Small intestine (tissue), 7 donors: ENCODE data around the gene GRIK3. TPM values are rescaled to one million over a fixed set of nuclear protein-coding genes. Genes with fewer than 3 reads are reported as not detected.
"Not testable (repeated sequence)": the region's sequence is repeated elsewhere in the genome, so short reads cannot be mapped to it uniquely, and the experiment has no call there.

Experiments
- DNase-seq, 2 donors: peaks; one replicate each; pipeline versions ENCODE4 v3.0.0 to v3.0.0-alpha.2; 2013
- FAIRE-seq: peaks from 2 replicates; lab custom pipeline; 2012; peaks lifted over from hg19 to GRCh38; lab: Jason Lieb, UNC
- H3K27ac ChIP-seq, 3 donors: one replicate each; pipeline ENCODE4 v1.5.1; 2013; ENCODE audit warnings: low read length in 2 of 3, mild to moderate bottlenecking in 2 of 3, control low read depth in 1 of 3, inconsistent platforms in 1 of 3, low read depth in 1 of 3, moderate library complexity in 1 of 3
- H3K27me3 ChIP-seq, 3 donors: one replicate each; pipeline ENCODE4 v1.6.1; 2013; ENCODE audit warnings: low read length in 3 of 3, inconsistent platforms in 1 of 3; ENCODE audit not compliant: control insufficient read depth in 3 of 3, insufficient read depth in 3 of 3
- H3K36me3 ChIP-seq, 3 donors: one replicate each; pipeline ENCODE4 v1.6.1; 2013; ENCODE audit warnings: low read length in 3 of 3, inconsistent platforms in 1 of 3, low read depth in 1 of 3, mild to moderate bottlenecking in 1 of 3, moderate library complexity in 1 of 3; ENCODE audit not compliant: control insufficient read depth in 3 of 3, insufficient read depth in 2 of 3
- H3K4me1 ChIP-seq, 3 donors: one replicate each; pipeline ENCODE4 v1.6.1; 2013; ENCODE audit warnings: low read length in 2 of 3, inconsistent platforms in 1 of 3, low read depth in 1 of 3, mild to moderate bottlenecking in 1 of 3, moderate library complexity in 1 of 3; ENCODE audit not compliant: control insufficient read depth in 3 of 3, insufficient read depth in 2 of 3
- H3K4me3 ChIP-seq, 3 donors: one replicate each; pipeline ENCODE4 v1.5.1; 2013; ENCODE audit warnings: low read length in 3 of 3, control low read depth in 1 of 3, inconsistent platforms in 1 of 3, low read depth in 1 of 3, mild to moderate bottlenecking in 1 of 3, moderate library complexity in 1 of 3
- H3K9me3 ChIP-seq, 2 donors: one replicate each; pipeline ENCODE4 v1.6.1; 2013; ENCODE audit warnings: low read depth in 1 of 2, low read length in 1 of 2; ENCODE audit not compliant: control insufficient read depth in 2 of 2, insufficient read depth in 1 of 2
- WGBS, 3 donors: extraction: QIAGEN DNeasy Blood & Tissue Kit; methylation state at CpG; one replicate each; pipeline ENCODE4 v1.1.7; 2013; 5-methylcytosine and 5-hydroxymethylcytosine counted together
- polyA plus RNA-seq, 4 donors: library from polyadenylated mRNA; stranded (reverse) in 3 of 4; unstranded in 1 of 4; fragments of 200-250 nt in 3 of 4; fragments of 120-200 nt in 1 of 4; gene quantifications; one replicate each; pipeline versions ENCODE4 v1.2.1 to v1.2.3, GENCODE V29; 2013
- donor health status: healthy with polysubstance abuse.
- donor health status: control.
- donor health status: control.
- donor health status: Bipolar disorder and iron deficiency.
- donor health status: healthy.

Gene GRIK3
- polyA plus RNA-seq, 4 donors: 0.81 to 1.9 TPM; not detected in 2

DNA sequence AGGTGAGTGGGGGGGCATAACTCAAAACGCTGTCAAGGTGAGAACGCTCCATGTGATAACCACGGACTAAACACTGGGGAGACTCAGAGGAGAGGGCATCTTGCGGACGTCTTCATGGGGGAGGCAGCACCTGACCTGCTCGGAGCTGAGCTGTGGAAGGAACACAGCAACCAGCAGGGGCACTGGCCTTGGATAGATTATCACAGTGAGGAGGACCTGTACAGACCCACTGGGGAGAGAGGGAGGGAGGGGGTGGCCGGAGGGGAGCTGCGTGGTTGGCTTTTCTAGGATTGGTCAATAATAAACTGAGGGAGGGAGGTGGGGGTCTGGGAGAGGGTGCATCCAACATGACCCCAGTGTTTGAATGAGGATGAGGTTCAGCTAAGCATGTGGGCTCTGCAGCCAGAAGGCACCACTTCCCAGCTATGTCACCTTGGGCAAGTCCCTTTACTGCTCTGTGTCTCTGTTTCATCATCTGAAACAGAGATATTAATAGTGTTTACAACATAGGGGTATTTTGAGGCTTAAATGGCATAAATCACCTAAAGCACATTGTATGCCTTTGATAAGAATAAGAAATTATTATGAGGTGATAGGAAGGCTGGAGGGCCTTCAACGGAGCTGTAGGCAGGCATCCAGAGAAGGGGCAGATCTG is 123.3 kb downstream of the GRIK3 start:
- FAIRE-seq (no peak), DNase-seq (no peak)
- no peak overlapping the region for H3K27ac ChIP-seq
- 60 to 66% (median 65%) methylated on average over 9 of the region's 9 CpGs for WGBS, 3 donors
- no peak overlapping the region for H3K4me3 ChIP-seq
- peaks cover 0 to 1% (median 0%) of the 10 kb centered on the region in 3 donors for H3K27me3 ChIP-seq
- H3K4me1 ChIP-seq: no peaks in the 10 kb centered on the region
- no peaks in the 10 kb centered on the region for H3K9me3 ChIP-seq
- H3K36me3 ChIP-seq: no peaks in the 10 kb centered on the region

DNA sequence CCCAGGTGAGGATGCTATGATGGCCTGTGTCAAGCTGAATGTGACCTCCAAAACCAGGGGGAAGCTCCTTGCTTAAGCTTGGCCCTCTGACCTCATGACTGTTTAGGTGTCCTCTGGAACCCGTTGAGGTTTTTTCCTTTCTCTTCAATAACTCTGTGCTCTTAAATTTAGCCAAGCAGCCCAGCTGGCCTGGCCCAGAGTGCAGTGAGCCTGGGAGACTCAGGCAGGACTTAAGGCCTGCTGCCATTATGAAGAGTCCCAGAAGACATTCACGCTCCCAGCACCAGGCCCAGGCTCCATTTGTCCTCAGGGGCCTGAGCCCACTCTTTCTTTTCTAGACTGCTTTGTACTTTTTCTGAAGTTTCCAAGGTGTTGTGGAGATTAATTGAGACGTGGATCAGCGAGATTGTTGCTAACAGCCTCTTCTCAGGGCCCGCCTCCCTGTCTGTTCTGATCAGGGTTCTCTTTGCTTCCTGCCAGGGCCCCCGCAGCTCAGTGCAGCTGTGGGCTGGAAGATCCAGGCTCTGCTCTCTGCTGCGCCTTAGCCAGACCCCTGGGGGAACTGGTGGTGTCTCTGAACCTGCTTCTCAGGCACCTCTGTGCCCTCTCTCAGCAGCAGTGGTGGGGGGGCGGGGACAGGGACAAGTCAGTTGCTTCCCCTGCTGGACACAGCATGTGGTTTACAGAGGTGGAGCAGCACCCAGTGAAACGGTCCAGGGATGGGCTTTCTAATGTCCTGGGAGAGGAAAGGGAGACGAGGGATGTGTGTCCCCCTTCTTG is 124.2 kb downstream of the GRIK3 start:
- Histone ChIP-seq H3K4me1 (no peaks in the 10 kb centered on the region), H3K4me3 (no peak overlapping the region), H3K27me3 (peaks cover 0 to 2% (median 0%) of the 10 kb centered on the region in 3 donors), H3K9me3 (no peaks in the 10 kb centered on the region), H3K36me3 (no peaks in the 10 kb centered on the region), H3K27ac (no peak overlapping the region)
- 34 to 47% (median 45%) methylated on average over 10 of the region's 10 CpGs for WGBS, 3 donors
- DNase-seq (no peak), FAIRE-seq (no peak)

DNA sequence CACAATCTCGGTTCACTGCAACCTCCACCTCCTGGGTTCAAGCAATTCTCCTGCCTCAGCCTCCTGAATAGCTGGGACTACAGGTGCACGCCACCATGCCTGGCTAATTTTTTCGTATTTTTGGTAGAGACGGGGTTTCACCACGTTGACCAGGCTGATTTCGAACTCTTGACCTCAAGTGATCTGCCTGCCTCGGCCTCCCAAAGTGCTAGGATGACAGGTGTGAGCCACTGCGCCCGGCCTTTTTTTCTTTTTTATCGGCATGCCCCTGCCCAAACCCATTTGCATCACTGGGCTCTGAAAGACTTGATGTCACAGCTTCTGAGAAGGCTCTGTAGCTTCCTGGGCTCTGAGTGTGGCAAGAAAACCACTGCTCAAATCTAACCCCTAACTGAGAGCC is 125.0 kb downstream of the GRIK3 start:
- not testable (repeated sequence) for FAIRE-seq, H3K27me3 ChIP-seq, H3K27ac ChIP-seq, DNase-seq, H3K9me3 ChIP-seq, H3K4me1 ChIP-seq, H3K36me3 ChIP-seq, H3K4me3 ChIP-seq
- whole genome bisulfite sequencing, 3 donors: 76 to 85% (median 80%) methylated on average over 10 of the region's 10 CpGs

DNA sequence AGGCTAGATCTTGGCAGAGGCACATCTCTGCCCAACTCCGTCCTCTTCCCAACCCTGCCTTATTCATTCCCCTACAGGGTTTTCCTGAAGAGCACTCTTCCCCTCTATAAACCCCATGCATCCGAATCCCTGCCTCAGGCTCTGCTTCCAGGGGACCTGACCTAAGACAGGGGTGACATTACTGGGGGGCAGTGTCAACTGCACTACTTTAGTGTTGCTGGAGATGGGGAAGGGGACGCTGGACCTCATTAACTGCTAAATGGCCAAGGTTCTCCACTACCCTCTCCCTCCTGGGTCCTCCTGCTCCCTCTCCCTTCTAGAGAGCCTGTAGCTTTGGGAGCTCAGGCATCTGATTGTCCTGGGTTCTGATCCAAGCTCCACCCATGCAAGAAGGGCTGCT is 126.2 kb downstream of the GRIK3 start:
- Histone ChIP-seq H3K4me1 (no peaks in the 10 kb centered on the region), H3K27me3 (peaks cover 0 to 2% (median 0%) of the 10 kb centered on the region in 3 donors), H3K27ac (no peak overlapping the region), H3K9me3 (no peaks in the 10 kb centered on the region), H3K4me3 (no peak overlapping the region), H3K36me3 (no peaks in the 10 kb centered on the region)
- FAIRE-seq (no peak), DNase-seq (no peak)
- 63 to 69% (median 66%) methylated on average over 3 of the region's 3 CpGs for WGBS, 3 donors

DNA sequence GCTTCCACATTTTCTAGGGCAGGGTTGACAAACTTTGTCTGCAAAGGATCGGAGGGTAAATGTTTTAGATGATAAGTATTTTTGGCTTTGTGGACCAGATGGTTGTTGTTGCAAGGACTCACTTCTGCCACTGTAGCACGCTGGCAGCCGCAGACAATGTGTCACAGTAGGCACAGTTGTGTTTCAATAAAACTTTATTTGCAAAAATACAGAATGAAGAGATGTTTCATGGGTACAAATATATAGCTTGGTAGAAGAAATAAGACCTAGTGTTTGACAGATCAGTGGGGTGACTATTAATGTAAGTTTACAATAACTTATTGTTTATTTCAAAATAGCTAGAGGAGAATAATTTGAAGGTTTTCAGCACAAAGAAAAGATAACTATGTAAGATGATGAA is 127.8 kb downstream of the GRIK3 start:
- Histone ChIP-seq H3K4me3 (no peak overlapping the region), H3K27ac (no peak overlapping the region), H3K4me1 (no peaks in the 10 kb centered on the region), H3K9me3 (no peaks in the 10 kb centered on the region), H3K27me3 (peaks cover 0 to 2% (median 0%) of the 10 kb centered on the region in 3 donors), H3K36me3 (no peaks in the 10 kb centered on the region)
- DNase-seq: no peak
- no peak for FAIRE-seq
- WGBS, 3 donors: 56 to 70% (median 69%) methylated on average over 3 of the region's 3 CpGs

DNA sequence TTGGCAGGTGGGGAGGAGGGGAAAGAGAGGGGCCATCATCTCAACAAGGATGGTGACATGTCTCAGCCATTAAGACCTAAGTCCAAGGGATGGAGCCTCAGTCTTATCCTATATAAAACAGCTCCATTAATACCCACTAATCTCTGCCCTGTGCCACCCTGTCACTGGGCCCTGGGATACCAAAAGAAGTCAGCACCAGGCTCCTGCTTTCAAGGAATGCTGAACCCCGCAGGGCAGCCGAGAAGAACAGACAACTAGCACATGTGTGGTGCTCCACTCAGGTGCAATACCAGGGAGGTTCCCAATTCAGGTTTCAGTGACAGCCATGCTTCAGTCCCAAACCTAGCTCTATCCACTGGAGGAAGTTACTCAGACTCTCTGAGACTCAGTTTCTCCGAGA is 128.4 kb downstream of the GRIK3 start:
- Histone ChIP-seq H3K36me3 (no peaks in the 10 kb centered on the region), H3K27ac (no peak overlapping the region), H3K4me3 (no peak overlapping the region), H3K9me3 (no peaks in the 10 kb centered on the region), H3K27me3 (peaks cover 0 to 2% (median 0%) of the 10 kb centered on the region in 3 donors), H3K4me1 (no peaks in the 10 kb centered on the region)
- FAIRE-seq (no peak), DNase-seq (no peak)
- WGBS, 3 donors: 76 to 83% (median 77%) methylated on average over 3 of the region's 3 CpGs

DNA sequence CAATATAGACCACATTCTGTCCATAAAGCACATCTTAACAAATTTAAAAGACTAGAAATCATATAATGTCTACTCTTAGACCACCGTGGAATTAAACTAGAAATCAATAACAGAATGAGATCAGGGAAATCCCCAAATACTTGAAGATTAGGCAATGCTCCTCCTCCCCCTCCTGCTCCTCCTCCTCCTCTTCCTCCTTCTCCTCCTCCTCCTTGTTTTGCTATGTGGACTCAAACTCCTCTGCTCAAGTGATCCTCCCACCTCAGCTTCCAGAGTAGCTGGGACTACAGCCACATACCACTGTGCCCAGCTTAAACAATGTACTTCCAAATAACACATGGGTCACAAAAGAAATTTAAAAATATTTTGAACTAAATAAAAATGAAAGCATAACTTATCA is 134.2 kb downstream of the GRIK3 start:
- no peaks in the 10 kb centered on the region for H3K36me3 ChIP-seq
- H3K27ac ChIP-seq: no peak overlapping the region
- H3K4me3 ChIP-seq: no peak overlapping the region
- DNase-seq (no peak), FAIRE-seq (no peak)
- H3K27me3 ChIP-seq: no peaks in the 10 kb centered on the region
- 40 to 67% (median 59%) methylated on average over 1 of the region's 1 CpG for whole genome bisulfite sequencing, 3 donors
- no peaks in the 10 kb centered on the region for H3K9me3 ChIP-seq
- no peaks in the 10 kb centered on the region for H3K4me1 ChIP-seq

DNA sequence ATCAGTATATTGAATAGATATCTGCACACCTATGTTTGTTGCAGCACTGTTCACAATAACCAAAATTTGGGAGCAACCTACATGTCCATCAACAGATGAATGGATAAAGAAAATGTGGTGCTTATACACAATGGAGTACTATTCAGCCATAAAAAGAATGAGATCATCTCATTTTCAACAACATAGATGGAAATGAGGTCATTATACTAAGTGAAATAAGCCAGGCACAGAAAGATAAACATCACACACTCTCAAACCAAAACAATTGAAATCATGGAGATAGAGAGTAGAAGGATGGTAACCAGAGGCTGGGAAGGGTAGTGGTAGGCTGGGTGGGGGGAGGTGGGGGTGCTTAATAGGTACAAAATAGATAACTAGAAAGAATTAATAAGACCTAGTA is 136.5 kb downstream of the GRIK3 start:
- H3K27me3 ChIP-seq, H3K36me3 ChIP-seq, H3K27ac ChIP-seq, H3K4me3 ChIP-seq, H3K9me3 ChIP-seq, FAIRE-seq, H3K4me1 ChIP-seq, DNase-seq: not testable (repeated sequence)
